ENCODE results near the gene ZNF729.

Gene ZNF729

DNA sequence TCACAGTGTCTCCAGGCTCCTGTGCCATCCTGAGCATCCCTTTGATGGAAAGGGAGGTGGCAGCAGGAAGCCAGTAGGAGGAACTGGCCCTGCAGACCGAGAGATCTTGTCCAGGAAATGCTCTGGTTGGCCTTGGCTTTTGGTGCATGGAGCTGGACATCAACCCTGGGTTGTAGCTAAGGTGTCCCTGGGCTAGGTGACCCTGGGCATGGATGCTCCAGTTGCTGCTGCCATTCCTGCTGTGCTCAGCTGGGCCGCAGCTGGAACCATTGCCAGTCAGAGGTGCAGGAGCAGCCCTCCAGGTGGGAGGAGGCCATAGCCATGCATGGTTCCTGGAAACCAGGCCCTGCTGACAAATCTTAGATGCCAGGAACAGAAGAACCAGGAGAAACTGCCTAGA, 68.4 kb downstream of the ZNF729 start (continued):
- TF ChIP-seq, protein P1, sequence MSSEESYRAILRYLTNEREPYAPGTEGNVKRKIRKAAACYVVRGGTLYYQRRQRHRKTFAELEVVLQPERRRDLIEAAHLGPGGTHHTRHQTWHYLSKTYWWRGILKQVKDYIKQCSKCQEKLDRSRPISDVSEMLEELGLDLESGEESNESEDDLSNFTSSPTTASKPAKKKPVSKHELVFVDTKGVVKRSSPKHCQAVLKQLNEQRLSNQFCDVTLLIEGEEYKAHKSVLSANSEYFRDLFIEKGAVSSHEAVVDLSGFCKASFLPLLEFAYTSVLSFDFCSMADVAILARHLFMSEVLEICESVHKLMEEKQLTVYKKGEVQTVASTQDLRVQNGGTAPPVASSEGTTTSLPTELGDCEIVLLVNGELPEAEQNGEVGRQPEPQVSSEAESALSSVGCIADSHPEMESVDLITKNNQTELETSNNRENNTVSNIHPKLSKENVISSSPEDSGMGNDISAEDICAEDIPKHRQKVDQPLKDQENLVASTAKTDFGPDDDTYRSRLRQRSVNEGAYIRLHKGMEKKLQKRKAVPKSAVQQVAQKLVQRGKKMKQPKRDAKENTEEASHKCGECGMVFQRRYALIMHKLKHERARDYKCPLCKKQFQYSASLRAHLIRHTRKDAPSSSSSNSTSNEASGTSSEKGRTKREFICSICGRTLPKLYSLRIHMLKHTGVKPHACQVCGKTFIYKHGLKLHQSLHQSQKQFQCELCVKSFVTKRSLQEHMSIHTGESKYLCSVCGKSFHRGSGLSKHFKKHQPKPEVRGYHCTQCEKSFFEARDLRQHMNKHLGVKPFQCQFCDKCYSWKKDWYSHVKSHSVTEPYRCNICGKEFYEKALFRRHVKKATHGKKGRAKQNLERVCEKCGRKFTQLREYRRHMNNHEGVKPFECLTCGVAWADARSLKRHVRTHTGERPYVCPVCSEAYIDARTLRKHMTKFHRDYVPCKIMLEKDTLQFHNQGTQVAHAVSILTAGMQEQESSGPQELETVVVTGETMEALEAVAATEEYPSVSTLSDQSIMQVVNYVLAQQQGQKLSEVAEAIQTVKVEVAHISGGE (tag by site-specific recombination; conservative IDR thresholded peaks at IDR 0.05; ENCODE audit: low read depth), result no peak
- TF ChIP-seq ZNF585B (tag by site-specific recombination; IDR thresholded peaks at IDR 0.05) (no peak), SP2 (tag by site-specific recombination; IDR thresholded peaks at IDR 0.05) (no peak), ZNF830 (tag by site-specific recombination; IDR thresholded peaks at IDR 0.05; ENCODE audit: low read depth) (no peak), ZNF558 (tag by site-specific recombination; IDR thresholded peaks at IDR 0.05) (no peak), HOXD13 (CRISPR knock-in tag; IDR thresholded peaks at IDR 0.05; ENCODE audit: borderline replicate concordance) (no peak)
- TF ChIP-seq, protein P2, sequence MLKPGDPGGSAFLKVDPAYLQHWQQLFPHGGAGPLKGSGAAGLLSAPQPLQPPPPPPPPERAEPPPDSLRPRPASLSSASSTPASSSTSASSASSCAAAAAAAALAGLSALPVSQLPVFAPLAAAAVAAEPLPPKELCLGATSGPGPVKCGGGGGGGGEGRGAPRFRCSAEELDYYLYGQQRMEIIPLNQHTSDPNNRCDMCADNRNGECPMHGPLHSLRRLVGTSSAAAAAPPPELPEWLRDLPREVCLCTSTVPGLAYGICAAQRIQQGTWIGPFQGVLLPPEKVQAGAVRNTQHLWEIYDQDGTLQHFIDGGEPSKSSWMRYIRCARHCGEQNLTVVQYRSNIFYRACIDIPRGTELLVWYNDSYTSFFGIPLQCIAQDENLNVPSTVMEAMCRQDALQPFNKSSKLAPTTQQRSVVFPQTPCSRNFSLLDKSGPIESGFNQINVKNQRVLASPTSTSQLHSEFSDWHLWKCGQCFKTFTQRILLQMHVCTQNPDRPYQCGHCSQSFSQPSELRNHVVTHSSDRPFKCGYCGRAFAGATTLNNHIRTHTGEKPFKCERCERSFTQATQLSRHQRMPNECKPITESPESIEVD (tag by site-specific recombination; IDR thresholded peaks at IDR 0.05), result no peak
